Measurements from ENCODE around the gene PLK5. TPM values are rescaled to one million over a fixed set of nuclear protein-coding genes. Genes with fewer than 3 reads are reported as not detected.

Gene PLK5
- total RNA-seq, 1 experiment from 2014 or later, result 1.4 TPM

DNA sequence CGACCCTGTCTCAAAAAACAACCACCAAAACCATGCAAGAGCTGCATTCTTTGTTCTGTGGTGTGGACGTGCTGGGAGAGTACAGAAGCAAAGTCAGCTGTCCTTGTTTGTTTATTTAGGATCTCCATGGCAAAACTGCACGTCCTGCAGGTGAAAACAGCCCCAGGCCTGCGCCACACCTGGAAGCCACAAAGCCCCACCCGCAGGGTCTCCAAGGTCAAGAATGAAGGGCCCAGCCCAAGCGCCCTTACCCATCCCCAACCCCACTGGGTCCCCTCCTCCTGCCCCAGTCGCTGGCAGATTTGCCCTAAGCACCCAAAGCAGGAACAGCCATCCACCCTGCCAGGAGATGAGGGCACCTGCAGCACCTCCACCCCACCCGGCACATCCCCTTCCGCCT, 58.3 kb downstream of the PLK5 start:
- ATAC-seq, result no peak
- Mint-ChIP-seq H3K36me3 (peaks cover 41% of the 10 kb centered on the region), H3K4me3 (no peak overlapping the region), H3K27ac (no peak overlapping the region), H3K4me1 (no peaks in the 10 kb centered on the region), H3K27me3 (ENCODE audit: low read depth) (no peaks in the 10 kb centered on the region), H3K9me3 (no peaks in the 10 kb centered on the region)
- CTCF ChIA-PET, result interaction anchor here (1.4 to 1.5 kb wide), 2 partner anchors 9 to 36 kb away, joined by 4 to 5 read pairs; no protein-coding TSS in a partner anchor
- POLR2A ChIA-PET, result no interaction called here
- TF ChIP-seq, protein P1, sequence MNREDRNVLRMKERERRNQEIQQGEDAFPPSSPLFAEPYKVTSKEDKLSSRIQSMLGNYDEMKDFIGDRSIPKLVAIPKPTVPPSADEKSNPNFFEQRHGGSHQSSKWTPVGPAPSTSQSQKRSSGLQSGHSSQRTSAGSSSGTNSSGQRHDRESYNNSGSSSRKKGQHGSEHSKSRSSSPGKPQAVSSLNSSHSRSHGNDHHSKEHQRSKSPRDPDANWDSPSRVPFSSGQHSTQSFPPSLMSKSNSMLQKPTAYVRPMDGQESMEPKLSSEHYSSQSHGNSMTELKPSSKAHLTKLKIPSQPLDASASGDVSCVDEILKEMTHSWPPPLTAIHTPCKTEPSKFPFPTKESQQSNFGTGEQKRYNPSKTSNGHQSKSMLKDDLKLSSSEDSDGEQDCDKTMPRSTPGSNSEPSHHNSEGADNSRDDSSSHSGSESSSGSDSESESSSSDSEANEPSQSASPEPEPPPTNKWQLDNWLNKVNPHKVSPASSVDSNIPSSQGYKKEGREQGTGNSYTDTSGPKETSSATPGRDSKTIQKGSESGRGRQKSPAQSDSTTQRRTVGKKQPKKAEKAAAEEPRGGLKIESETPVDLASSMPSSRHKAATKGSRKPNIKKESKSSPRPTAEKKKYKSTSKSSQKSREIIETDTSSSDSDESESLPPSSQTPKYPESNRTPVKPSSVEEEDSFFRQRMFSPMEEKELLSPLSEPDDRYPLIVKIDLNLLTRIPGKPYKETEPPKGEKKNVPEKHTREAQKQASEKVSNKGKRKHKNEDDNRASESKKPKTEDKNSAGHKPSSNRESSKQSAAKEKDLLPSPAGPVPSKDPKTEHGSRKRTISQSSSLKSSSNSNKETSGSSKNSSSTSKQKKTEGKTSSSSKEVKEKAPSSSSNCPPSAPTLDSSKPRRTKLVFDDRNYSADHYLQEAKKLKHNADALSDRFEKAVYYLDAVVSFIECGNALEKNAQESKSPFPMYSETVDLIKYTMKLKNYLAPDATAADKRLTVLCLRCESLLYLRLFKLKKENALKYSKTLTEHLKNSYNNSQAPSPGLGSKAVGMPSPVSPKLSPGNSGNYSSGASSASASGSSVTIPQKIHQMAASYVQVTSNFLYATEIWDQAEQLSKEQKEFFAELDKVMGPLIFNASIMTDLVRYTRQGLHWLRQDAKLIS (CRISPR knock-in tag; IDR thresholded peaks at IDR 0.05; ENCODE audit: borderline replicate concordance), result no peak
- TF ChIP-seq RORB (CRISPR knock-in tag; IDR thresholded peaks at IDR 0.05) (no peak), ZNF416 (CRISPR knock-in tag; IDR thresholded peaks at IDR 0.05) (no peak), ZNF121 (CRISPR knock-in tag; IDR thresholded peaks at IDR 0.05) (no peak)
- no peak for DNase-seq (ENCODE audit: low spot score)

GRCh38 chr19:1584500-1585242, 60.8 kb downstream of the PLK5 start:
- Mint-ChIP-seq H3K4me3 (no peak overlapping the region), H3K27ac (no peak overlapping the region; the same call in 1 of the 2 replicates), H3K4me1 (no peaks in the 10 kb centered on the region; the same call in 1 of the 2 replicates), H3K36me3 (peaks cover 44% of the 10 kb centered on the region), H3K27me3 (ENCODE audit: low read depth) (no peaks in the 10 kb centered on the region), H3K9me3 (no peaks in the 10 kb centered on the region)
- DNase-seq (ENCODE audit: low spot score) (no peak), ATAC-seq (no peak)
- ChIA-PET CTCF (interaction anchor here (1.1 kb wide), 1 partner anchor 38 kb away, joined by 4 read pairs; no protein-coding TSS in a partner anchor), POLR2A (no interaction called here)
- TF ChIP-seq NR1H2 (CRISPR knock-in tag; IDR thresholded peaks at IDR 0.05) (no peak), SMAD3 (CRISPR knock-in tag; IDR thresholded peaks at IDR 0.05; ENCODE audit: borderline replicate concordance) (no peak), CBFB (CRISPR knock-in tag; IDR thresholded peaks at IDR 0.05; ENCODE audit: low read depth) (no peak), ZNF263 (CRISPR knock-in tag; IDR thresholded peaks at IDR 0.05; ENCODE audit: low read depth) (no peak), JAZF1 (CRISPR knock-in tag; IDR thresholded peaks at IDR 0.05) (no peak), MYBL2 (CRISPR knock-in tag; IDR thresholded peaks at IDR 0.05) (no peak), ZNF532 (CRISPR knock-in tag; IDR thresholded peaks at IDR 0.05; ENCODE audit: borderline replicate concordance) (no peak), ERG (CRISPR knock-in tag; IDR thresholded peaks at IDR 0.05) (no peak), TCF7 (CRISPR knock-in tag; IDR thresholded peaks at IDR 0.05; ENCODE audit: low read depth) (no peak), ELF4 (CRISPR knock-in tag; IDR thresholded peaks at IDR 0.05; ENCODE audit: low read depth) (no peak), PRDM15 (CRISPR knock-in tag; IDR thresholded peaks at IDR 0.05) (no peak), RORB (CRISPR knock-in tag; IDR thresholded peaks at IDR 0.05) (no peak)
- TF ChIP-seq, protein P2, sequence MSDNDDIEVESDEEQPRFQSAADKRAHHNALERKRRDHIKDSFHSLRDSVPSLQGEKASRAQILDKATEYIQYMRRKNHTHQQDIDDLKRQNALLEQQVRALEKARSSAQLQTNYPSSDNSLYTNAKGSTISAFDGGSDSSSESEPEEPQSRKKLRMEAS (CRISPR knock-in tag; IDR thresholded peaks at IDR 0.05), result no peak
- TF ChIP-seq, protein P3, sequence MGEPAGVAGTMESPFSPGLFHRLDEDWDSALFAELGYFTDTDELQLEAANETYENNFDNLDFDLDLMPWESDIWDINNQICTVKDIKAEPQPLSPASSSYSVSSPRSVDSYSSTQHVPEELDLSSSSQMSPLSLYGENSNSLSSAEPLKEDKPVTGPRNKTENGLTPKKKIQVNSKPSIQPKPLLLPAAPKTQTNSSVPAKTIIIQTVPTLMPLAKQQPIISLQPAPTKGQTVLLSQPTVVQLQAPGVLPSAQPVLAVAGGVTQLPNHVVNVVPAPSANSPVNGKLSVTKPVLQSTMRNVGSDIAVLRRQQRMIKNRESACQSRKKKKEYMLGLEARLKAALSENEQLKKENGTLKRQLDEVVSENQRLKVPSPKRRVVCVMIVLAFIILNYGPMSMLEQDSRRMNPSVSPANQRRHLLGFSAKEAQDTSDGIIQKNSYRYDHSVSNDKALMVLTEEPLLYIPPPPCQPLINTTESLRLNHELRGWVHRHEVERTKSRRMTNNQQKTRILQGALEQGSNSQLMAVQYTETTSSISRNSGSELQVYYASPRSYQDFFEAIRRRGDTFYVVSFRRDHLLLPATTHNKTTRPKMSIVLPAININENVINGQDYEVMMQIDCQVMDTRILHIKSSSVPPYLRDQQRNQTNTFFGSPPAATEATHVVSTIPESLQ (CRISPR knock-in tag; IDR thresholded peaks at IDR 0.05), result no peak
